Neural progenitor cell (in vitro differentiated cells): Measurements from ENCODE around the gene MCF2L2.

Experiments used
- CTCF ChIP-seq: fragments of 200-600 bp; sonication (generic); IDR thresholded peaks from 2 replicates; pipeline ENCODE4 v1.5.1; 2017; ENCODE audit warnings: antibody characterized with exemption, mild to moderate bottlenecking
- EZH2 ChIP-seq: fragments of 200-600 bp; sonication (generic); IDR thresholded peaks from 2 replicates; pipeline ENCODE4 v1.6.1; 2017; ENCODE audit warnings: antibody characterized with exemption, mild to moderate bottlenecking, moderate library complexity
- EZH2phosphoT487 ChIP-seq: fragments of 200-600 bp; sonication (generic); IDR thresholded peaks from 2 replicates; pipeline ENCODE4 v1.6.1; 2017; ENCODE audit warnings: antibody characterized with exemption

GRCh38 chr3:183381179-183381578 lies 47.2 kb downstream of the MCF2L2 start:
- TF ChIP-seq CTCF (no peak), EZH2 (no peak), EZH2phosphoT487 (no peak)
